T-helper 1 cell treated with Interleukin-12 subunit alpha and Interleukin-12 subunit beta and Interleukin-4 antibody, amounts not matched to agents 30 μg/mL and 1 μg/mL, for 36 hours (primary cell): ENCODE results near the gene NSF.
"Not testable (repeated sequence)": the region's sequence is repeated elsewhere in the genome, so short reads cannot be mapped to it uniquely, and the experiment has no call there.

Experiments used
- H3K27ac Mint-ChIP-seq: one replicate; pipeline ENCODE4 v1.8.0; 2021; ENCODE audit warnings: mild to moderate bottlenecking, mixed read lengths
- H3K27me3 Mint-ChIP-seq: one replicate; pipeline ENCODE4 v1.8.0; 2021; ENCODE audit warnings: low read depth, mixed read lengths
- H3K36me3 Mint-ChIP-seq: one replicate; pipeline ENCODE4 v1.8.0; 2021; ENCODE audit warnings: low read depth, mixed read lengths
- H3K4me1 Mint-ChIP-seq: one replicate; pipeline ENCODE4 v1.8.0; 2021; ENCODE audit warnings: low read depth, mixed read lengths
- H3K4me3 Mint-ChIP-seq: one replicate; pipeline ENCODE4 v1.8.0; 2021; ENCODE audit warnings: mild to moderate bottlenecking, moderate library complexity, mixed read lengths
- H3K9me3 Mint-ChIP-seq: one replicate; pipeline ENCODE4 v1.8.0; 2021; ENCODE audit warnings: mixed read lengths

The NSF gene

DNA sequence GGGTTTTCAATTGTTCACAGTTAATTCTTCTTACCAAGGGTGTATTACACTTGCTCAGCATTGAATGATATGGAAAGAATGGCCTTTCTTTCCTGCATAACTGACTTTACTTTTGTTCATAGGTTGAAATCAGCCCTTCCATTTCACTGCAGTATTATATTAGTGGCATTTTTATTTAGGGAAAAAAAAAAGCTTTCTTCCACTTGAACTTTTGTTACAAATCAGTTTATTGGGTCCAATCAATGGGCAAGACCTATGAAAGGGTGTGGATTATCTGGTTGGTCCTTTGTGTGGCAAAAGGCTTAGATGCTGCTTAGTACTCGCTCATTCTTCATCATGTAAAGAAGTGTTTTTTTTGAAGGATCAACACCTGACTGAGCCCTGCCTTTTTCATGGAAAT lies 154.0 kb downstream of the NSF start:
- H3K4me1 Mint-ChIP-seq, result no peaks in the 10 kb centered on the region
- H3K4me3 Mint-ChIP-seq, result no peak overlapping the region
- H3K9me3 Mint-ChIP-seq, result no peaks in the 10 kb centered on the region
- H3K27me3 Mint-ChIP-seq, result no peaks in the 10 kb centered on the region
- H3K36me3 Mint-ChIP-seq, result peaks cover 4% of the 10 kb centered on the region
- H3K27ac Mint-ChIP-seq, result no peak overlapping the region

DNA sequence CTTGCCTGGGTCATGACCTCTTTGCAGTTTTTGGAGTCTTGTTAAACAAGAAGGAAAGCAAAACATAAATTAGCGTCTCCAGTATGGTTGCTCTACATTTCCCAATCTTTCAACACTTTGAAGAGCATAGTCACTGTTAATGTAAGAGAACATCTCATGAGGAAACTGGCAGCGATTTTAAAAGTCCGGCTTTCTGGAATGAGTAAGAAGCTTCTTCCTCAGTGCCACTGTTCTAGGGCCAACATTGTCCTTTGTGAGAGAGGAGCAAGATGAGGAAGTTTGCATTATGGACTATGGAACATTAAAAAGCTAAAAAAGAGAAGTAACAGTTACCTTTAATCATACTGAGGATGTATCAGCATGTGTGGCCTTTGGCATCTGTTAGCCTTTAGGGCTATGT lies 154.9 kb downstream of the NSF start:
- no peak overlapping the region for H3K4me3 Mint-ChIP-seq
- H3K4me1 Mint-ChIP-seq, result no peaks in the 10 kb centered on the region
- H3K36me3 Mint-ChIP-seq, result peaks cover 2% of the 10 kb centered on the region
- H3K27ac Mint-ChIP-seq, result no peak overlapping the region
- no peaks in the 10 kb centered on the region for H3K9me3 Mint-ChIP-seq
- no peaks in the 10 kb centered on the region for H3K27me3 Mint-ChIP-seq

DNA sequence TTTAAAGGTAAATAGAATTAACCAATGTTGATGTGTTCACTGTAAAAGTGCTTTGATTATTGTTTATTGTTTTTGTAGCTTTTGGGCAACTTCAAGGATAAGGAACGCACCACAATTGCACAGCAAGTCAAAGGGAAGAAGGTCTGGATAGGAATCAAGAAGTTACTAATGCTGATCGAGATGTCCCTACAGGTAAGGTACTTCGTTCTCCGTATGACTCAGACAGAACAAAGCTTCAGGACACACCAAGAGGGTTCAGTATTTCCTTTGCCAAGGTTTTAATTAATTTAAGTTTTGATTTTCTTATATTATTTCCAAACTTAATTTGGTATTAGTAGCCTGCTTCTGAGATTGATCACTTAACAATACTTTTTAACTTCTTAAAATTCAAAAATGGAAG lies 161.0 kb downstream of the NSF start:
- H3K27me3 Mint-ChIP-seq, result no peaks in the 10 kb centered on the region
- H3K4me1 Mint-ChIP-seq, result peaks cover 2% of the 10 kb centered on the region
- no peak overlapping the region for H3K4me3 Mint-ChIP-seq
- H3K9me3 Mint-ChIP-seq, result no peaks in the 10 kb centered on the region
- H3K36me3 Mint-ChIP-seq, result peaks cover 19% of the 10 kb centered on the region
- no peak overlapping the region for H3K27ac Mint-ChIP-seq

DNA sequence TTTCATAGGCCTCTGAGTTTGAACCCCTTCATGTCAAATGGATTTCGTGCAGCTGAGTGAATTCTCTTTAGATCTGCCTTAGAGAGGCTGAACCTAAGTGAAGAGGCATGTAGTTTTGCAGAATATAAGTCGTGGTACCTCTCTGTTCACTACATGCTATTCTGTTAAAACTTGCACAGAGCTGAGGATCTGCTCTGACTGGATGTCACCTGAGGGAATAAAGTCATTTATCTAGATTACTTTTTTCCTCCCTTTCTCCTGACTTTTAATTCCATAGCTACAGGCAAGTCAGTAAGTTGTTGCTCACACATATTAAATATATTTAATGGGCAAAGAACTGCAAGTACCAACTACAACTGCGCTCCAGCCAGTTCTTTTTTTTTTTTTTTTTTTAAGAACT lies 163.3 kb downstream of the NSF start:
- Mint-ChIP-seq H3K4me3 (no peak overlapping the region), H3K27me3 (no peaks in the 10 kb centered on the region), H3K9me3 (no peaks in the 10 kb centered on the region), H3K4me1 (peaks cover 2% of the 10 kb centered on the region), H3K27ac (no peak overlapping the region), H3K36me3 (peaks cover 22% of the 10 kb centered on the region)

DNA sequence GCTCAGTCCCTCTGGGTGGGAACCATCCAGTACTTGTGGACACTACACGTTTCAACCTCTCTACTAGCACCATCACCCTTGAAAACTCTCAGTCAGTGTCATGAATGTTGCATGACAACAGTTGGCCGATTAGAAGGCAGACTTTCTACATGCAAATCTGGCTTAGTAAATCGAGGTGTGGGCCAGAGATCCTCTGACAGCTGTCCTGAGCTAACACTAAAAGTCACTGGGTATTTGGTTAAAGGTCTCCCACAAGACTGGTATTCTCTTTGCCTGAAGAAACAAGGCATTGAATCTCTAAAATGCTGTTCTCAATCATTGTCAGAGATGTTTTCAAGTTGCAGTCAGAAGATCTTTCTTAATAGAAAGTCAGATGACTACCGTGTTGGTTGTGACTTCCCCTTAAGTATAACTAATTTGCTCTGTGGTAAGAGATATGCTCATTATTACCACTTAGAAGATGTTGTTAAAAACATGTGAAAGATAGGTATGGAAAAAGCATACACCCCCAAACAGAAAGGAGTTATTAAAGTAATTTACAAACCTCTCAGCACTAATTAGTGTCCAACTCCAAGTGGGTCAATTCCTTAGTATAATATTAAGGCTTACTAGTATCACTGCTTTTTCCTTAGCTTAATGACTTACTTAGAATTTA lies 165.7 kb downstream of the NSF start:
- Mint-ChIP-seq H3K36me3 (peaks cover 26% of the 10 kb centered on the region), H3K27ac (no peak overlapping the region), H3K9me3 (no peaks in the 10 kb centered on the region), H3K4me1 (peaks cover 2% of the 10 kb centered on the region), H3K27me3 (no peaks in the 10 kb centered on the region), H3K4me3 (no peak overlapping the region)

DNA sequence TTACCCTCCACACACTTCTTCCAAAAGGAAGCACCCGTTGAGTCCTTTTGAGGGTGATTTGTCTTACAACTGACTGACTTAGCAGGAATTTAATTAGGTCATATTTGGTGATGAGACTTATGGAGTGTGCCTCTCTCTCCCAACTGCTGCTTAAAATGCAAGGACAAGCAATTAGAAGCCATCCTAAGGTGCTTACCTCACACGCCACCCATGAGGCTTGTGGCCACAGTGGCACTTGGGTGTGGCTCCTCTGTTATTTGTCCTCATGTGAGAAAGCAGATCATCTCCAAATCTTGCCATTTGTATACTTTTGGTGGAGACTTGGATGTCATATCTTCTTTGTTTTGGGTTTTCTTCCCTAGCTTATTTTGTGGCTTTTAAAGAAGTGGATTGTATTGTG lies 166.4 kb downstream of the NSF start:
- Mint-ChIP-seq H3K27ac (no peak overlapping the region), H3K36me3 (peaks cover 26% of the 10 kb centered on the region)

DNA sequence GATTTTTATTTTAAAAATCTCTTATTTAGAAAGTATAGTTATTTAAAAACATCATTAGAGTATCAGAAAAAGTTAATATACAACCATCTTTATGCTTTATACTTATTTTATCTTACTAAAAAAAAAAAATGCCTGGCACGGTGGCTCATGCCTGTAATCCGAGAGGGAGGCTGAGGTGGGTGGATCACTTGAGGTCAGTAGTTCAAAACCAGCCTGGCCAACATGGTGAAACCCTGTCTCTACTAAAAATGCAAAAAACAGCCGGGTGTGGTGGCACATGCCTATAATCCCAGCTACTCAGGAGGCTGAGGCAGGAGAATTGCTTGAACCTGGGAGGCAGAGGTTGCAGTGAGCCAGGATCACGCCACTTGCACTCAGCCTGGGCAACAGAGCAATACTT lies 167.1 kb downstream of the NSF start:
- not testable (repeated sequence) for H3K9me3 Mint-ChIP-seq, H3K4me1 Mint-ChIP-seq, H3K27ac Mint-ChIP-seq, H3K4me3 Mint-ChIP-seq, H3K27me3 Mint-ChIP-seq
- peaks cover 26% of the 10 kb centered on the region for H3K36me3 Mint-ChIP-seq

More for the DNA sequence above, 166.4 kb downstream of the NSF start:
- Mint-ChIP-seq H3K9me3 (no peaks in the 10 kb centered on the region), H3K4me3 (no peak overlapping the region), H3K4me1 (peaks cover 2% of the 10 kb centered on the region), H3K27me3 (no peaks in the 10 kb centered on the region)

DNA sequence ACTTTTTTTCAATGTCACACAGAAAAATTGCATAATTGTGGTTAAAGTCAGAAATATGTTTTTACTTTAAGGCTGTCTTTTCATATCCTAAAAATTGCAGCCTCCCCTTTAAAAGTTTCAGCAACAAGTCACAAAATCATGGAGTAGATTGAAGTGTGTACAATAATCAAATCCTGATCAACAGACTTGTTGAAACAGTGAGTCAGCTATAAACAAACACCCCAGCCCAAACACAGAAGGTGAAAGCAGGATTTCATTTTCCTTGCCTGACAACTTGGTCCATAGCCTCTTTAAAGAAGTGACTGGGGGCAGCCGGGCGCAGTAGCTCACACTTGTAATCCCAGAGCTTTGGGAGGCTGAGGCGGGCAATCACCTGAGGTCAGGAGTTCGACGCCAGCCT lies 168.1 kb downstream of the NSF start:
- H3K4me3 Mint-ChIP-seq, result no peak overlapping the region
- peaks cover 26% of the 10 kb centered on the region for H3K36me3 Mint-ChIP-seq
- no peaks in the 10 kb centered on the region for H3K27me3 Mint-ChIP-seq
- no peak overlapping the region for H3K27ac Mint-ChIP-seq
- peaks cover 2% of the 10 kb centered on the region for H3K4me1 Mint-ChIP-seq
- H3K9me3 Mint-ChIP-seq, result no peaks in the 10 kb centered on the region

DNA sequence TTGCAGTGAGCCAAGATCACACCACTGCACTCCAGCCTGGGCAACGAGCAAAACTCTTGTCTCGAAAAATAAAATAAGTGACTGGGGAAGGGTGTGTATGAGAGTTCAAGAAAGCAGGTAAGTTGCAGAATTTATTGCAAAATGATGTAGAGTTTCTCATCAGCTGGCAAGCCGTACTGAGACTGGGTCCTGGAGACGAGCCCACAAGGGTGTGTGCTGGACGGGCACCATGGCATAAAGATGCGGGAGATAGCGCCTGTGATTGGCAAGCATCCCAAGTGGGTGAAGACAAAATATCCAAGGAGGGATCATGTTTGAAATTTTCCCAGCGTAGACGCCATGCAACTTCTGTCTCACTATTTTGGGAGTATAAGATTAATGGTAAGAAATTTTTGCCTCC lies 168.7 kb downstream of the NSF start:
- H3K27me3 Mint-ChIP-seq, result no peaks in the 10 kb centered on the region
- H3K4me3 Mint-ChIP-seq, result no peak overlapping the region
- peaks cover 2% of the 10 kb centered on the region for H3K4me1 Mint-ChIP-seq
- no peak overlapping the region for H3K27ac Mint-ChIP-seq
- H3K36me3 Mint-ChIP-seq, result peaks cover 24% of the 10 kb centered on the region
- no peaks in the 10 kb centered on the region for H3K9me3 Mint-ChIP-seq

DNA sequence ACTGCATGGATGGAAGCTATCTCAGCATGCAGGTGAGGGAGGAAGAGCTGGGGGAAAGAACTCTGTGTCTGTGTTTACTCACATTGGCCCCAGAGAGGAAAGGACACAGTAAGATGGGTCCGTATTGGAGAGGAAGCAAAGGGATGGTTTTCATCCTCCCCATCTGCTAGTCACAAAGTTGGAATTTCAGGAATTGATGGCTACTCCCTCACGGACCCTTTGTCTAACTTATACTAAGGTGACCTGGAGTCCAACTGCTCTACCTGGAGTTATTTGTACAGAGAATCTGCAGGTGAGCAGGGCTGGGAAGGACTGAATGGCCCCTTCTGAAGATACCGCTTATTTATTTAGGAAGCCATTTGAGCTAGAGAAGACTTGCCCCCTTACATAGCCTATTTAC lies 172.9 kb downstream of the NSF start:
- H3K27me3 Mint-ChIP-seq, result peaks cover 6% of the 10 kb centered on the region
- H3K36me3 Mint-ChIP-seq, result peaks cover 4% of the 10 kb centered on the region
- no peak overlapping the region for H3K27ac Mint-ChIP-seq
- H3K4me1 Mint-ChIP-seq, result no peaks in the 10 kb centered on the region
- H3K9me3 Mint-ChIP-seq, result no peaks in the 10 kb centered on the region
- H3K4me3 Mint-ChIP-seq, result no peak overlapping the region

DNA sequence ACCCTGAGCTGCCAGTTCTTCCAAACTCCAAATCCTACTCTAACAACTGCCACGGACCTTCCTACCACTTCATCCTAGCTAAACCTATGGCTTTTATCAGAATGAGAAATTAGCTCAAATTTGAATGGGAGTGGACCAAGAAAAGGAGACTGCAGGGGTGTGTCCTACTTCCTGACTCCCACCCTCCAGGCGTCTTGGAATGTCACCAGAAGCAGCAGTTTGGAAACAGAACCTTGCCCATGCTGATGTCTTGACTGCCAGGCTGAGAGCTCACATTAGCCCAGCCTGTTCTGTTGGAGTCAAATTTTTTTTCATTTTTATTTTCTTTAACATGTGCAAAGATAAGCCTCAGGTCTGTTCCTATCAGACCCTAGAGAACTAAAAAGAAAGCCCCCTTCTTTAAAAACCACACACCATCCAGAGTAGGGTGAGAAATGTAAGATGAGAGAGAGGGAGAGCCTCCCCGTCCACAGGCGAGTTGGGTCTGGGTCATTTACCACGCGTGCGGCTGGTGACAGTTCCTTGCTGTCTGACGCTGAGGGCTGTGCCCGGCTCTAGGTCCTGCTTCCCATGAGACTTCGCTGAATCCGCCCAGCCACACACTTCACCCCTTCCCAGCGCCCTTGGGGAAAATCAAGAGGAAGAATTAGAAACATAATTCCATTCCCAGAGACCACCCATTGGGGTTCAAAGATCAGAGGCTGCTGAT lies 173.7 kb downstream of the NSF start:
- Mint-ChIP-seq H3K4me3 (no peak overlapping the region), H3K4me1 (no peaks in the 10 kb centered on the region), H3K27ac (no peak overlapping the region), H3K36me3 (peaks cover 2% of the 10 kb centered on the region), H3K27me3 (peaks cover 12% of the 10 kb centered on the region), H3K9me3 (no peaks in the 10 kb centered on the region)

DNA sequence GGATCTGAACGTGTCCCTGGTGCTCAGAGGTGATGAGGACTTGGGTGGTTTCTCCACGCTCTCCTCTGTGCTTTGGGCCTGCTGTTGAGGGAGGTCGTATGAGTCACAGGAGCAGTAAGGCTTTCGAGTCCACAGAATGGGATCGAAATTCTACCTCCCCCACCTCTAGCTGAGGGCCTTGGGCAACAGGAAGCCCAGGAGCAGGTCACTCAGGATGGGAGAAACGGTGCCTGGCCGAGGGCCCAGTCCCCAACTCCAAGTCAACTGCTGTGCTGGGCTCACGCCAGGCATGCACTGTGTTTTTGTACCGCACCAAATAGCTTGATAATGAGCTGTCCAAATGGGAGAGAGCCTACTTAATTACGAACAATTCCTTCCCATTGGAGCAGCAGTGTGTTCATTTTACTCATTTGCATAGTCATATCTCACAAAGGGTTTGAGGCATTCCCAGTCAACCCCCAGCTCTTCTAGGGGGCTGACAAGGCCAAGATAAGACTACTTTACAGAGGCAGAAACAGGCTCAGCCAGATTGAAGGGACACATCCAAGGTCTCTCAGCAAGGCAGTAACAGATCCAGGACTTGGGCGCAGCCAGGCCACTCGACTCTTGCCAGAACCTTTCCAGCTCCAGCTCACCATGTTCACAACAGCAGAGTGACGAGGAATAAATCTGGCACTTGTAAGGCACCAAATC lies 174.4 kb downstream of the NSF start:
- peaks cover 2% of the 10 kb centered on the region for H3K4me1 Mint-ChIP-seq

DNA sequence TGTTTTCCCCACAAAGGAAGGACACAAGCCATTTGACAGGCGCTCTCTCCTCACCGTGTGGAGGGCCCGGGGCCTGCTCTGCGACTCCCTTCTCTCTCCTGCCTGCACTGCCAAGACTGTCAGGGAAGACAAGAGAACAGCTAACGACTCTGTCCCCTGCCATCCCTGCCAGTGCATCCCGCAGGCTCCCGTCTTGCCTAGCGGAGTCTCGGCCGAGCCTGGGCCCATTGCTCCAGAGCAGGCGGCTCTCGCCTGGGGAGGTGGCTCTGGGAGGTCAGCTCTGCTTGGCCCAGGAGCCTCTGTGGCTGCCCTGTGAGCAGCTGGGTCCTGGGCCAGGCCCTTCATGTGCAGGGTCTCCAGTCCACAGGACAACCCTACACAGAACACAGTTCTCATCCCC lies 175.0 kb downstream of the NSF start:
- no peak overlapping the region for H3K27ac Mint-ChIP-seq
- peaks cover 21% of the 10 kb centered on the region for H3K27me3 Mint-ChIP-seq
- H3K9me3 Mint-ChIP-seq, result no peaks in the 10 kb centered on the region
- no peak overlapping the region for H3K4me3 Mint-ChIP-seq
- peaks cover 2% of the 10 kb centered on the region for H3K4me1 Mint-ChIP-seq
- H3K36me3 Mint-ChIP-seq, result no peaks in the 10 kb centered on the region

More for the DNA sequence above, 174.4 kb downstream of the NSF start:
- Mint-ChIP-seq H3K4me3 (no peak overlapping the region), H3K9me3 (no peaks in the 10 kb centered on the region), H3K36me3 (no peaks in the 10 kb centered on the region), H3K27ac (no peak overlapping the region), H3K27me3 (peaks cover 16% of the 10 kb centered on the region)

DNA sequence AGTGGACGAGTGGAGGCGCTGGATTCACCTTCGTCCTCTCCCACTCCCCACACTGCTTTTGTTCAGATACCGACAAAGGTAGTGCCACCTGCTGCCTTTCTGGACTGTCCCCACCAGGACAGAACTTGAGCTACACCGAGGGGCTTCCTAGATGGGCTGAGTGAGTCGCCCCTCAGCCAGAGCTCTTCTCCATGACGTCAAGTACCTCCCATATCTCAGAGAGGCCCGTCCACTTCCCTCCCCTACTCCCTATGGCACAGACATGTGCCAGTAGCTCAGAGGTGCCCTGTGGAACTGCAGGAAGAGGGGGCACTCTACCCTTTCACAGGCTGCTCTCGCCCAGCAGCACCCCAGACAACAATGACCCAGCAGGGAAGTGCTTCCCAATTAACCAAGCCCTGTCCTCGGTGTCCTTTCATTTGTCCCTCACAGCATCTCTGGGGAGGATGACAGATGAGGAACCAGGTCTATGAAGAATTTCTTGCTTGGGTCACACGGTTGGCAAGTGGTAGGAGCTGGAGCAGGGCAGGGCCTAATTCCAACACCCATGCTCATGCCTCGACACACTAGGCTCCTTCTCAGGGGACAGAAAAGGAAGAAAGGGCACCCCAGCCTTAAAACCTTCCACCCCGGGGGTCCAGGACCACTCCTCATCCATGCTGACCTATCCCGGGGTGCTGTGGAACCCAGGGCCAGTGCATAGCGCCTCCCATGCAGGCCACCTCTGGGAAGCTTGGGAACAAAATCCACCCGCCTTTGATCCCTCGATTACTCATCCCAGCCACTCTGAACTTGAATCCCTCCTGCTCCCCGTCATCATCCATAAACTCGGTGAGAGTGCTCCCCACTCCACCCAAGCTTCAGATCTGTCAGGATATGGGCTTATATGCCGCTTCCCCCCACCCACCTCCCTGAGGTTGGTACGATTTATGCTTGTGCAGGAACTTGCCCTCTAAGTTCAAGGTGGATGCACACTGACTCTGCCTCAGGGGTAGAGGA lies 176.3 kb downstream of the NSF start:
- Mint-ChIP-seq H3K36me3 (no peaks in the 10 kb centered on the region), H3K4me3 (no peak overlapping the region), H3K9me3 (no peaks in the 10 kb centered on the region), H3K27me3 (peaks cover 25% of the 10 kb centered on the region), H3K27ac (no peak overlapping the region), H3K4me1 (peaks cover 2% of the 10 kb centered on the region)
